ENCODE results near the gene AREL1. TPM values are rescaled to one million over a fixed set of nuclear protein-coding genes. Genes with fewer than 3 reads are reported as not detected.

AREL1 gene
- total RNA-seq, 3 donors from 2014 or later: 17.0 to 24.3 (median 24.0) TPM

DNA sequence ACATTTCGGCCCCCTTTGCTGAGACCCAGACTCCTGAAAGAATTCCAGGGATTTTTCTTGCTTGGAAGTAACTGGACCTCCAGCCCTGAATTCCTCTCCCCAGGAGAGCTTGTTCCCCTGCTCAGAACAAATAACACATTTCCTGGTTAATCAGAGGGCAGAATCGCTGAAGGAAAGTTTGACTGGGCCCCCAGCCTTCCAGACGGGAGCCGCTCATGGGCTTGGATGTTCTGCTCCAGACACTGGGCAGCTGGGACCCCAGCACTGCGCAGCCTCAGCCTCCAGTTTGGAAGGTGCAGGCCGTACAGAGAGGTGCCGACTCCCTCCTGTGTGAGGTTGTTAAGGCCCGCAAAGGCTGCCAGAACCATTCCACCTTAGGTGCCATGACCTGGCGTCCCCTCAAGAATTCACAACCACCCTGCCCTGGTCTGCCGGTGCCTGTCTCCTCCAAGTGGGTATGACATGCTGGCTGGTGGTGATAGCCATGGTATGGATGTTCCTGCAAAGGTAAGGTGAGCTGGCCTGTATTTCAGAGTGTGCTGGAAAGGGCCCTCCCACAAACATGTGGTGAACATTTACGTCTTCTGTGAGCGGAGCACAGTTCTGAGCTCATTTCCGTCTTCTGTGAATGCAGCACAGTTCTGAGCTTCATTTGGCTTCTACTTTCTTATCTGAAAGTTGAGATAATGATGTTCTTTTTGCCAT lies 95.7 kb downstream of the AREL1 start:
- intact Hi-C loops (cut with DNase I; ENCODE audit: low total_unique reads): no loop called here
- no peaks in the 10 kb centered on the region for H3K27me3 ChIP-seq
- no peak overlapping the region for H3K4me3 ChIP-seq
- DNase-seq (ENCODE audit: low spot score in 2 of 2): no peak
- H3K4me1 ChIP-seq: peaks cover 0 to 23% of the 10 kb centered on the region in 2 donors
- TF ChIP-seq POLR2A (IDR thresholded peaks at IDR 0.05): no peak
- TF ChIP-seq, protein P1, sequence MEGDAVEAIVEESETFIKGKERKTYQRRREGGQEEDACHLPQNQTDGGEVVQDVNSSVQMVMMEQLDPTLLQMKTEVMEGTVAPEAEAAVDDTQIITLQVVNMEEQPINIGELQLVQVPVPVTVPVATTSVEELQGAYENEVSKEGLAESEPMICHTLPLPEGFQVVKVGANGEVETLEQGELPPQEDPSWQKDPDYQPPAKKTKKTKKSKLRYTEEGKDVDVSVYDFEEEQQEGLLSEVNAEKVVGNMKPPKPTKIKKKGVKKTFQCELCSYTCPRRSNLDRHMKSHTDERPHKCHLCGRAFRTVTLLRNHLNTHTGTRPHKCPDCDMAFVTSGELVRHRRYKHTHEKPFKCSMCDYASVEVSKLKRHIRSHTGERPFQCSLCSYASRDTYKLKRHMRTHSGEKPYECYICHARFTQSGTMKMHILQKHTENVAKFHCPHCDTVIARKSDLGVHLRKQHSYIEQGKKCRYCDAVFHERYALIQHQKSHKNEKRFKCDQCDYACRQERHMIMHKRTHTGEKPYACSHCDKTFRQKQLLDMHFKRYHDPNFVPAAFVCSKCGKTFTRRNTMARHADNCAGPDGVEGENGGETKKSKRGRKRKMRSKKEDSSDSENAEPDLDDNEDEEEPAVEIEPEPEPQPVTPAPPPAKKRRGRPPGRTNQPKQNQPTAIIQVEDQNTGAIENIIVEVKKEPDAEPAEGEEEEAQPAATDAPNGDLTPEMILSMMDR (IDR thresholded peaks at IDR 0.05): no peak
- TF ChIP-seq POLR2AphosphoS5 (IDR thresholded peaks at IDR 0.05): no peak
- peak overlapping the region in 1 of 2 donors; percentile 32 for H3K27ac ChIP-seq
- no peaks in the 10 kb centered on the region for H3K36me3 ChIP-seq
- no peaks in the 10 kb centered on the region for H3K9me3 ChIP-seq

DNA sequence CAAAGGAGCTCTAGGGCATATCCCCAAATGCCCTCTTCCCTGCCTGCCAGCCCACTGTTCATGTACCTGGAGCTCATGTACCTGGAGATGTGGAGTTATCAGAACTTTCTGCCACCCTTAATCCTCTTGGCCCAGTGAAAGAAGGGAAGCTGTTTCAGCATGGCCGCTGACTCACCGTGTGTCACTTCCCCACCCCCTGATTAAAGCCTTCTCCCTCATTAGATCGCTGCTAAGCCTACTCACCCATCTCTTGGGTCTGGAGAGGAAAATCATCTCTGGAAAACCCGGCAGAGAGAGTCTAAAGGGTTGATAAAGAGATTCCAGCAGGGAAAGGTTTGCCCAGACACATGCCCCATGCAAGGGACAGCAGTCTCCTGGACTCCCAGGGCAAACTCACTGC lies 96.4 kb downstream of the AREL1 start:
- H3K27ac ChIP-seq: no peak overlapping the region
- H3K4me3 ChIP-seq: no peak overlapping the region
- TF ChIP-seq, protein P1 (IDR thresholded peaks at IDR 0.05): no peak
- TF ChIP-seq POLR2A (IDR thresholded peaks at IDR 0.05) (no peak), POLR2AphosphoS5 (IDR thresholded peaks at IDR 0.05) (no peak)
- intact Hi-C loops (cut with DNase I; ENCODE audit: low total_unique reads): no loop called here
- H3K27me3 ChIP-seq: no peaks in the 10 kb centered on the region
- H3K4me1 ChIP-seq: peaks cover 0 to 23% of the 10 kb centered on the region in 2 donors
- H3K36me3 ChIP-seq: no peaks in the 10 kb centered on the region
- no peak for DNase-seq (ENCODE audit: low spot score in 2 of 2)
- H3K9me3 ChIP-seq: no peaks in the 10 kb centered on the region

DNA sequence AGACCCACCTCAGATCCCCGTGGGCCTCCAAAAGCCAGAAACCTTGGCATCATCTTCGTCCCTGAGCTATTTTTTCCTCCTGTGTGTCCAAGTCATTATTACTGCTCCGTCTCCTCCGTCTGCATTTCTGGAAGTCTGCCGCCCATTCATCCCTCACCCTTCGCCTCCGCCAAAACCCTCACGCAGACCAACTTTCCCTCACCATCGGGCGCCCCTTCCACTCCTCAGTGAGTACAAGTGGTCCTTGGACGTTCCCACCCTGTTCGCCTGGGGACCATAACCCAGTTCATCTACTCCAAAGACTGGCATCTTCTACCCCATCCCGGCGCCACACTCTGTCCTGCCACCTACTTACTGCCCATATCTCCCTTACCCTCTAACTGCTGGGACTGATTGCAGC lies 97.1 kb downstream of the AREL1 start:
- no peak for DNase-seq (ENCODE audit: low spot score in 2 of 2)
- Histone ChIP-seq H3K9me3 (no peaks in the 10 kb centered on the region), H3K4me1 (peaks cover 0 to 21% of the 10 kb centered on the region in 2 donors), H3K27ac (no peak overlapping the region), H3K36me3 (no peaks in the 10 kb centered on the region), H3K27me3 (no peaks in the 10 kb centered on the region), H3K4me3 (no peak overlapping the region)
- TF ChIP-seq POLR2AphosphoS5 (IDR thresholded peaks at IDR 0.05): no peak
- no peak for TF ChIP-seq POLR2A (IDR thresholded peaks at IDR 0.05)
- TF ChIP-seq, protein P1 (IDR thresholded peaks at IDR 0.05): no peak
- intact Hi-C loops (cut with DNase I; ENCODE audit: low total_unique reads): no loop called here

DNA sequence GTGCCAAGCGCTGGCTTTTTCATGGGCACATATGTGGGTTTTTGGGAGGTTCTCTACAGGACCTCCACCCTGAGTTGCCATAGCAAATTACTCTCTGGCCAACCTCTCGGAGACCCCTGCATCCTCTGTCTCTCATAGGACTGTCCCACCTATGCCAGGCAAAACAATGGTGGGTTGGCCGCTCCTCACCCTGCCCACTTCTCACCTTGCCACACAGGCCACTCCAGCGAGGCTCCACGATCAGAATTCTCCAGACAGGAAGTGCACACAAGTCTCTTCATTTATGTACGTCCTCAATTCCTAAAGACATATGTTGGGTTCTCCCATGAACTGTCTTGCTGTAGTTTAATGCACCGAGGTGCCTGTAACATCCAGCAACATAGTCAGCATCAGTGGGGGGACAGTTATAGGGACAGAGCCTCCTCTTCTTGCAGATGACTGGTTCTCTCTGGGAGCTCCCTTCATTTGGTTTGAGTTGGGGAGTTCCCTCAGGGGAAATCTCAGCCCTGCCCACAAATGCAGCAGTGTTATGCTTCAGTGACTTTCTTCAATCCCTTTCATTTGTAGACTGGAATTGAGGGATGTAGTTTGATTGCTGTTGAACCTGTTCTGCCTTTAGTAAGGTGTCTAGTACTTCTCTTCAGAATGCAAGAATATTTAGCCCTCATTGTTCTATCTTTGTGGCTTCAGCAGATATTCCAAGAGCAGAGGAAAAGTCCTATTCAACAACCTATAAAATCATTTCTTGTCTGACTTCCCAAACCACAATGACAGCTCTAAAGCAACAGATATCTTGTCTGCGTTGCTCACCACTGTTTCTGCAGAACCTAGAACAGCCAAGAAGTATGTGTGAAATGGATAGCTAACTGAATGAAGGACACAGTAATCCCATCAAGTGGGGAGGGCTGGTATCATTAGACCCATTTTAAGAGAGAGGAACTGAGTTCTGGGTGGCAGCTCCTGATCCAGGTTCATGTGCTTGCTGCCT lies 98.1 kb downstream of the AREL1 start:
- Histone ChIP-seq H3K4me3 (no peak overlapping the region), H3K27me3 (no peaks in the 10 kb centered on the region), H3K27ac (no peak overlapping the region), H3K4me1 (peaks cover 0 to 12% of the 10 kb centered on the region in 2 donors), H3K9me3 (no peaks in the 10 kb centered on the region), H3K36me3 (no peaks in the 10 kb centered on the region)
- intact Hi-C loops (cut with DNase I; ENCODE audit: low total_unique reads): no loop called here
- DNase-seq (ENCODE audit: low spot score in 2 of 2): no peak
- TF ChIP-seq POLR2AphosphoS5 (IDR thresholded peaks at IDR 0.05) (no peak), POLR2A (IDR thresholded peaks at IDR 0.05) (no peak)

DNA sequence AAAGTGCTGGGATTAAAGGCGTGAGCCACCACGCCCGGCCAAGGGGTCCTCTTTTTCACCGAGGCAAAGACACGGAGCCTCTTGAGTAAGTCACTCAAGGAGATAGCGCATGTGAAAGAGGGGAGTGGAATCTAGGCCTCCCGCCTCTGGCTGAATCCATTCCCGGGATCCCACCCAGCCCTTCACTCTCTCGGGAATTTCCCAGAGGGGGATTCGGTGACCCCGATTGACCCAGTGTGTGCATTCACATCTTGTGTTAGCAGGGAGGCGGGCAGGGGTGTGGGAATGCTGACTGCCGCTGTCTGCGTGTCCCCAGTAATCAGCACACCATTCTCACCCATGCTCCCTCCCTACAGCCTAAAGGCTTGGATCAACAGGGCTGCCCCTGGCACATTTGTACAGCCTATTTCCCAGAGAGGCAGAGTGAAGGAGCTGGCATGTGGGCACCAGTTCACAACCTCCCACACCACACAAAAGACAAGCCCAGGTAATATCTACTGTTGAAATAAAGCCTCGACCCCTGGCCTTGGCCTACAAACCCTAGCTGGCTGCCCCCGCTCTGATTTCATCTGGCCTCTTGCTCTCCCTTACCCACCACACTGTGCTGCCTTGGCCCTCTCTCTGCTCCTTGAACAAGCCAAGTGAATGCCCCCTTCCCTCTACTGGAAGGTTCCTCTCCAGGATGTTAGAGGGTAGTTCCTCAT lies 99.5 kb downstream of the AREL1 start:
- H3K27me3 ChIP-seq: no peaks in the 10 kb centered on the region
- no peaks in the 10 kb centered on the region for H3K36me3 ChIP-seq
- DNase-seq (ENCODE audit: low spot score in 2 of 2): no peak
- intact Hi-C loops (cut with DNase I; ENCODE audit: low total_unique reads): no loop called here
- H3K9me3 ChIP-seq: no peaks in the 10 kb centered on the region
- no peaks in the 10 kb centered on the region for H3K4me1 ChIP-seq
- H3K27ac ChIP-seq: peak overlapping the region; percentile 20 to 29
- TF ChIP-seq, protein P1 (IDR thresholded peaks at IDR 0.05): no peak
- no peak for TF ChIP-seq POLR2AphosphoS5 (IDR thresholded peaks at IDR 0.05)
- no peak for TF ChIP-seq POLR2A (IDR thresholded peaks at IDR 0.05)
- H3K4me3 ChIP-seq: no peak overlapping the region

All from breast epithelium (tissue), 4 donors.